Osteoblast (primary cell): Measurements from ENCODE around the gene TMEM140. TPM values are rescaled to one million over a fixed set of nuclear protein-coding genes. Genes with fewer than 3 reads are reported as not detected.

Experiments used
- DNase-seq: peaks from one replicate; pipeline ENCODE4 v3.0.0; 2011; ENCODE audit warnings: low spot score, mixed read lengths; ENCODE audit not compliant: insufficient read length; ENCODE audit errors: missing footprints
- H2AFZ ChIP-seq: 2 replicates; pipeline ENCODE4 v1.6.0; 2011; ENCODE audit warnings: mild to moderate bottlenecking, low read length
- H3K27ac ChIP-seq: 2 replicates; pipeline ENCODE4 v1.5.1; 2011; ENCODE audit warnings: mild to moderate bottlenecking, low read depth, low read length, moderate library complexity
- H3K27me3 ChIP-seq: 2 replicates; pipeline ENCODE4 v1.6.0; 2012; ENCODE audit warnings: mild to moderate bottlenecking, control low read depth, inconsistent platforms, low read length, moderate library complexity; ENCODE audit not compliant: insufficient read depth
- H3K36me3 ChIP-seq: 2 replicates; pipeline ENCODE4 v1.5.1; 2011; ENCODE audit warnings: mild to moderate bottlenecking, low read length, control low read depth, moderate library complexity; ENCODE audit not compliant: insufficient read depth
- H3K4me1 ChIP-seq: 2 replicates; pipeline ENCODE4 v1.5.1; 2011; ENCODE audit warnings: mild to moderate bottlenecking, low read length, control low read depth, moderate library complexity; ENCODE audit not compliant: insufficient read depth
- H3K4me2 ChIP-seq: 2 replicates; pipeline ENCODE4 v1.6.0; 2011; ENCODE audit warnings: mild to moderate bottlenecking, low read length; ENCODE audit not compliant: insufficient read depth
- H3K4me3 ChIP-seq: fragments of 200-600 bp; sonication (generic); 3 replicates; pipeline ENCODE4 v1.5.1; 2012; ENCODE audit warnings: mild to moderate bottlenecking, low read length, inconsistent platforms; ENCODE audit not compliant: insufficient read depth
- H3K79me2 ChIP-seq: 2 replicates; pipeline ENCODE4 v1.6.0; 2012; ENCODE audit warnings: mild to moderate bottlenecking, low read length, control low read depth, inconsistent platforms; ENCODE audit not compliant: insufficient read depth
- H3K9me3 ChIP-seq: 2 replicates; pipeline ENCODE4 v1.5.1; 2011; ENCODE audit warnings: low read depth, low read length, control low read depth
- H4K20me1 ChIP-seq: 2 replicates; pipeline ENCODE4 v1.6.0; 2012; ENCODE audit warnings: mild to moderate bottlenecking, low read length, control low read depth; ENCODE audit not compliant: insufficient read depth
- CTCF ChIP-seq: IDR thresholded peaks from 2 replicates; pipeline ENCODE4 v1.5.1; 2011; ENCODE audit warnings: mild to moderate bottlenecking, low read depth, low read length, moderate library complexity; ENCODE audit errors: extremely low read depth
- total RNA-seq: library from RNA; depleted of rRNA; stranded (reverse); fragments of >200 nt; gene quantifications from 2 replicates; pipeline ENCODE4 v1.2.3, GENCODE V29; 2012

The TMEM140 gene
- total RNA-seq, 1 donor = 14.1 TPM

DNA sequence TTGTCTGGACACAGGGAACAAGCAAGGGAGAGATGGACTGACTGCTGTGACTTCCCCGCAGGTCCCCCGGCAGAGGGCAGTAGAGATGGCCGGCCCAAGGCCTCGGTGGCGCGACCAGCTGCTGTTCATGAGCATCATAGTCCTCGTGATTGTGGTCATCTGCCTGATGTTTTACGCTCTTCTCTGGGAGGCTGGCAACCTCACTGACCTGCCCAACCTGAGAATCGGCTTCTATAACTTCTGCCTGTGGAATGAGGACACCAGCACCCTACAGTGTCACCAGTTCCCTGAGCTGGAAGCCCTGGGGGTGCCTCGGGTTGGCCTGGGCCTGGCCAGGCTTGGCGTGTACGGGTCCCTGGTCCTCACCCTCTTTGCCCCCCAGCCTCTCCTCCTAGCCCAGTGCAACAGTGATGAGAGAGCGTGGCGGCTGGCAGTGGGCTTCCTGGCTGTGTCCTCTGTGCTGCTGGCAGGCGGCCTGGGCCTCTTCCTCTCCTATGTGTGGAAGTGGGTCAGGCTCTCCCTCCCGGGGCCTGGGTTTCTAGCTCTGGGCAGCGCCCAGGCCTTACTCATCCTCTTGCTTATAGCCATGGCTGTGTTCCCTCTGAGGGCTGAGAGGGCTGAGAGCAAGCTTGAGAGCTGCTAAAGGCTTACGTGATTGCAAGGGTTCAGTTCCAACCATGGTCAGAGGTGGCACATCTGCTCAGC lies 16.6 kb downstream of the TMEM140 start:
- no peak overlapping the region for H3K4me2 ChIP-seq
- no peak for TF ChIP-seq CTCF
- peaks cover 16% of the 10 kb centered on the region for H4K20me1 ChIP-seq
- no peak overlapping the region for H2AFZ ChIP-seq
- H3K4me3 ChIP-seq = no peak overlapping the region
- H3K9me3 ChIP-seq = no peaks in the 10 kb centered on the region
- no peak for DNase-seq
- H3K36me3 ChIP-seq = peaks cover 38% of the 10 kb centered on the region
- H3K4me1 ChIP-seq = peaks cover 24% of the 10 kb centered on the region
- peaks cover 27% of the 10 kb centered on the region for H3K79me2 ChIP-seq
- H3K27ac ChIP-seq = no peak overlapping the region
- no peaks in the 10 kb centered on the region for H3K27me3 ChIP-seq

DNA sequence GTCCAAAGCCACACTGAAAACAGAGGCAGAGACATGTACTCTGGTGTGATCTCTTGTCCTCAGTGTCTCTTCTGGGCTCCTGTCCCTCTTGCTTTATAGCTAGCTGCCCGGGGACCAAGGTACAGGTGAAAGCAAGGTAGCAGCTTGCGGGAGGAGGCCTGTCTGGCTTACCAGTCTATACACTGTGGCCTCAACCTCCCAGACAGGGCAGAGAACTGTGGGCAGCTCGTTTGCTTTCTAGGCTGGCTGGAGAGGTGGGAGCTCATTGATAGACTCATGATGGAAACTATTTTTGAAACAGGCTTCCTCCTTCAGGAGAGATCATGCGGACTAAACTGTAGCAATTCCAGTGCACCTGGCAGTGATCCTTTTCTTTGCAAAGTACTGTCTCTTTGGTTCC lies 18.0 kb downstream of the TMEM140 start:
- Histone ChIP-seq H3K27me3 (no peaks in the 10 kb centered on the region), H3K27ac (no peak overlapping the region), H4K20me1 (peaks cover 16% of the 10 kb centered on the region), H3K4me3 (no peak overlapping the region), H3K4me2 (no peak overlapping the region), H3K4me1 (peaks cover 15% of the 10 kb centered on the region), H3K36me3 (peaks cover 38% of the 10 kb centered on the region), H3K79me2 (peaks cover 28% of the 10 kb centered on the region), H3K9me3 (no peaks in the 10 kb centered on the region), H2AFZ (no peak overlapping the region)
- TF ChIP-seq CTCF = no peak
- DNase-seq = no peak

DNA sequence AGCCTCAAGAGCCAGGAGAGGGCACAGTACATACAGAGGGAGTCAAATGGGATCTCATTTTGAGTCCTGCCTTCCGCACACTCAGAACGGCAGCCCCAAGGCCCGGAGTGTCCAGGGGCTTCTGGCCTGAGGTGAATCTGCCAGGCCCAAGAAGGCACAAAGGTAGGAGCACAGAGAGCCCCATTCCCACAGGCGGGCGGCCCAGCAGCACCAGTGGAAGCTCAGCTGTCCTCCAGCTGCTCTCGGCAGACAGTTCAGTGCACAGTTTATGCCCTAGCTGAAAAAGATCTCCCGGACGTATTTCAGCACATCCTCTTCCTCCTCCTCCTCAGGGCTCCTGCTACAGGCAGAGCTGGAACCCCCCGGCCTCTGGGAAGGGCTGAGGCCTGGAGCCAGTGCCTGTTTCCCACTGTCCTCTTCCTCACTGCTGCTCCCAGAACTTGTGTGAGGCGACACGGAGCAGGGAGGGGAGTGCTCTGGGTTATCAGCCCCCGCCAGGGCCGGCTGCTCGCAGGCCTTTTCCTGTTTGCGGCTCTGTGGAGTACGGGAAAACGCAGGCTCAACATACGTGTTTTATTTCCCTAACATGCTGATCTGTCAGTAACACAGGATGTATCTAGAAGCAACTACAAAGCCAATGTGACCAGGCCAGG lies 18.6 kb downstream of the TMEM140 start:
- no peak for TF ChIP-seq CTCF
- Histone ChIP-seq H3K9me3 (no peaks in the 10 kb centered on the region), H3K36me3 (peaks cover 38% of the 10 kb centered on the region), H3K4me2 (no peak overlapping the region), H2AFZ (no peak overlapping the region), H4K20me1 (peaks cover 16% of the 10 kb centered on the region), H3K27ac (no peak overlapping the region), H3K4me1 (peaks cover 19% of the 10 kb centered on the region), H3K4me3 (no peak overlapping the region), H3K27me3 (no peaks in the 10 kb centered on the region), H3K79me2 (peaks cover 28% of the 10 kb centered on the region)
- no peak for DNase-seq

GRCh38 chr7:135167365-135167917 lies 19.6 kb downstream of the TMEM140 start:
- Histone ChIP-seq H4K20me1 (peaks cover 16% of the 10 kb centered on the region), H3K27me3 (no peaks in the 10 kb centered on the region), H3K4me1 (peaks cover 24% of the 10 kb centered on the region), H3K79me2 (peaks cover 28% of the 10 kb centered on the region), H3K27ac (no peak overlapping the region), H3K9me3 (no peaks in the 10 kb centered on the region), H2AFZ (no peak overlapping the region), H3K36me3 (peaks cover 38% of the 10 kb centered on the region), H3K4me3 (no peak overlapping the region), H3K4me2 (no peak overlapping the region)
- no peak for DNase-seq
- no peak for TF ChIP-seq CTCF
